Endothelial cell of umbilical vein (primary cell): ENCODE measurements around the gene IFT57. TPM values are rescaled to one million over a fixed set of nuclear protein-coding genes. Genes with fewer than 3 reads are reported as not detected.
"Not testable (repeated sequence)": the region's sequence is repeated elsewhere in the genome, so short reads cannot be mapped to it uniquely, and the experiment has no call there.

Source experiments
- BruUV-seq: library from RNA; stranded (reverse); fragments of 400-500 nt; replicated peaks from 2 replicates; lab custom pipeline; 2021; lab: Mats Ljungman, UMichigan
- CTCF ChIA-PET: fragments of 300-600, 350-600 bp; sonication (Branson Sonifier 250); formaldehyde crosslinking; loops from one replicate; lab custom pipeline; 2021; ENCODE audit warnings: antibody characterized with exemption, inconsistent platforms; lab: Charles Lee
- POLR2A ChIA-PET: fragments of 300-600, 350-600 bp; sonication (Branson Sonifier 250); formaldehyde crosslinking; loops from one replicate; lab custom pipeline; 2021; ENCODE audit warnings: antibody characterized with exemption, inconsistent platforms; lab: Charles Lee
- DNase-seq: peaks from one replicate; pipeline ENCODE4 v3.0.0-alpha.2; 2011; ENCODE audit warnings: low read depth, low spot score
- FAIRE-seq: peaks from 2 replicates; lab custom pipeline; 2011; peaks lifted over from hg19 to GRCh38; lab: Jason Lieb, UNC
- H2AFZ ChIP-seq: 2 replicates; pipeline ENCODE4 v1.6.0; 2012; ENCODE audit warnings: low read depth, low read length, control low read depth, inconsistent platforms
- H3K27ac ChIP-seq: 2 replicates; pipeline ENCODE4 v1.5.1; 2011; ENCODE audit warnings: low read depth, mild to moderate bottlenecking, control low read depth, low read length, moderate library complexity; ENCODE audit not compliant: insufficient read depth
- H3K27me3 ChIP-seq, 2 experiments: 2 replicates each; pipeline versions ENCODE4 v1.6.0 to v1.6.1; 2011; ENCODE audit warnings: low read length in 2 of 2, mixed read lengths in 1 of 2; ENCODE audit not compliant: control insufficient read depth in 2 of 2, insufficient read depth in 2 of 2
- H3K36me3 ChIP-seq, 2 experiments: 2 replicates in 1 of 2; 3 replicates in 1 of 2; pipeline ENCODE4 v1.5.1; 2011; ENCODE audit warnings: low read length in 2 of 2, mild to moderate bottlenecking in 1 of 2, moderate library complexity in 1 of 2; ENCODE audit not compliant: control insufficient read depth in 2 of 2, insufficient read depth in 2 of 2; ENCODE audit errors: extremely low read depth in 1 of 2
- H3K4me1 ChIP-seq: 3 replicates; pipeline ENCODE4 v1.5.1; 2011; ENCODE audit warnings: mild to moderate bottlenecking, low read length; ENCODE audit not compliant: control insufficient read depth, insufficient read depth; ENCODE audit errors: extremely low read depth
- H3K4me2 ChIP-seq: 2 replicates; pipeline ENCODE4 v1.6.1; 2011; ENCODE audit warnings: low read length, control low read depth, mixed read lengths; ENCODE audit not compliant: insufficient read depth
- H3K4me3 ChIP-seq, 3 experiments: fragments of 200-600 bp in 1 of 3; sonication (generic), shearing (Covaris generic) in 1 of 3; replicated peaks in 1 of 3; 2 replicates each; pipeline ENCODE4 v1.5.1; 2011 to 2016; ENCODE audit warnings: control low read depth in 3 of 3, low read length in 3 of 3, mild to moderate bottlenecking in 2 of 3, inconsistent platforms in 1 of 3, low read depth in 1 of 3, moderate library complexity in 1 of 3; ENCODE audit not compliant: insufficient read depth in 1 of 3
- H3K79me2 ChIP-seq: 2 replicates; pipeline ENCODE4 v1.6.0; 2012; ENCODE audit warnings: low read length, inconsistent platforms; ENCODE audit not compliant: control insufficient read depth, insufficient read depth
- H3K9ac ChIP-seq: replicated peaks from 2 replicates; pipeline ENCODE3; 2011; ENCODE audit warnings: low read length, control low read depth; ENCODE audit not compliant: insufficient read depth; ENCODE audit errors: extremely low read depth
- H3K9me1 ChIP-seq: replicated peaks from 3 replicates; pipeline ENCODE4 v1.6.0; 2011; ENCODE audit warnings: mild to moderate bottlenecking, low read length; ENCODE audit not compliant: control insufficient read depth, insufficient read depth; ENCODE audit errors: extremely low read depth
- H3K9me3 ChIP-seq: replicated peaks from 2 replicates; pipeline ENCODE4 v1.5.1; 2012; ENCODE audit warnings: low read length, inconsistent platforms; ENCODE audit not compliant: control insufficient read depth, insufficient read depth
- H4K20me1 ChIP-seq: replicated peaks from 2 replicates; pipeline ENCODE3; 2011; ENCODE audit warnings: mild to moderate bottlenecking, low read length; ENCODE audit not compliant: control insufficient read depth, insufficient read depth; ENCODE audit errors: extremely low read depth
- CTCF ChIP-seq, 2 donors: IDR thresholded peaks; 1 replicate in 1 of 2; 2 replicates in 1 of 2; pipeline ENCODE4 v1.5.1; 2011; ENCODE audit warnings: low read length in 2 of 2, mild to moderate bottlenecking in 2 of 2, moderate library complexity in 2 of 2, control low read depth in 1 of 2, inconsistent platforms in 1 of 2, low read depth in 1 of 2; ENCODE audit not compliant: insufficient read depth in 1 of 2; ENCODE audit errors: extremely low read depth in 1 of 2
- EZH2 ChIP-seq: IDR thresholded peaks from 2 replicates; pipeline ENCODE4 v1.6.1; 2012; ENCODE audit warnings: borderline replicate concordance, low read depth, mild to moderate bottlenecking, moderate library complexity, low read length, inconsistent platforms; ENCODE audit not compliant: severe bottlenecking
- FOS ChIP-seq: IDR thresholded peaks from 2 replicates; pipeline ENCODE4 v1.6.1; 2011; ENCODE audit warnings: mild to moderate bottlenecking, low read length, moderate library complexity, borderline replicate concordance; ENCODE audit not compliant: insufficient read depth
- GATA2 ChIP-seq: IDR thresholded peaks from 2 replicates; pipeline ENCODE4 v1.7.0; 2011; ENCODE audit warnings: low read depth, mild to moderate bottlenecking, moderate library complexity, mixed read lengths, low read length; ENCODE audit not compliant: insufficient read length, insufficient read depth
- JUN ChIP-seq: IDR thresholded peaks from 2 replicates; pipeline ENCODE4 v1.6.1; 2011; ENCODE audit warnings: borderline replicate concordance, low read depth; ENCODE audit not compliant: insufficient read length, insufficient read depth
- MAX ChIP-seq: IDR thresholded peaks from 2 replicates; pipeline ENCODE4 v1.6.1; 2011; ENCODE audit not compliant: insufficient read depth, insufficient read length
- POLR2A ChIP-seq: IDR thresholded peaks from 2 replicates; pipeline ENCODE4 v1.6.1; 2012; ENCODE audit warnings: low read depth, mild to moderate bottlenecking, control low read depth, low read length
- POLR2AphosphoS5 ChIP-seq: IDR thresholded peaks from 2 replicates; pipeline ENCODE4 v1.6.1; 2012; ENCODE audit warnings: low read depth, mild to moderate bottlenecking, control low read depth, low read length, moderate library complexity; ENCODE audit not compliant: insufficient read depth
- dilution Hi-C: fragments of 300-500 bp; cut with MboI; formaldehyde crosslinking; loops from one replicate; pipeline ENCODE4 v1.15.0; 2019; ENCODE audit warnings: low sequenced_read_pairs; ENCODE audit not compliant: extremely low pct_ligation_motif_present
- intact Hi-C: fragments of 100-400 bp; cut with micrococcal nuclease; formaldehyde crosslinking; loops from one replicate; pipeline ENCODE4 v1.10.0; 2022
- polyA plus RNA-seq, 4 experiments: library from polyadenylated mRNA; depleted of rRNA in 3 of 4; stranded (reverse) in 3 of 4; unstranded in 1 of 4; fragments of >200 nt; gene quantifications; 2 replicates each; pipeline versions ENCODE4 v1.2.1 to v1.2.3, GENCODE V29; 2011 to 2012; ENCODE audit warnings: missing spikeins in 1 of 4
- total RNA-seq: library from RNA; stranded (reverse); gene quantifications from 2 replicates; pipeline ENCODE4 v1.2.3, GENCODE V29; 2021

The IFT57 gene
- total and polyA plus RNA-seq, 2 donors (not counting 3 experiments of a cell fraction or from before 2014, with no cell fraction given) = 15.2 to 25.1 TPM

GRCh38 chr3:108156312-108156853, 65.8 kb downstream of the IFT57 start:
- Histone ChIP-seq H3K36me3 (no peaks in the 10 kb centered on the region), H3K9ac (no peak overlapping the region), H3K4me3 (no peak overlapping the region), H3K4me2 (no peak overlapping the region), H4K20me1 (no peaks in the 10 kb centered on the region), H2AFZ (no peak overlapping the region), H3K9me3 (no peaks in the 10 kb centered on the region), H3K27me3 (no peaks in the 10 kb centered on the region), H3K79me2 (no peaks in the 10 kb centered on the region), H3K27ac (no peak overlapping the region), H3K4me1 (peaks cover 30% of the 10 kb centered on the region), H3K9me1 (no peaks in the 10 kb centered on the region)
- ChIA-PET CTCF (interaction anchor here (1.0 to 2.1 kb wide), 2 partner anchors 32 to 321 kb away, joined by 4 read pairs; no protein-coding TSS in a partner anchor), POLR2A (no interaction called here)
- FAIRE-seq (no peak), DNase-seq (no peak)
- BruUV-seq = no TSS peak
- dilution Hi-C loops = no loop called here
- TF ChIP-seq MAX = no peak
- no peak for TF ChIP-seq POLR2AphosphoS5
- TF ChIP-seq EZH2 = no peak
- TF ChIP-seq POLR2A = no peak
- TF ChIP-seq JUN = no peak
- no peak for TF ChIP-seq FOS
- no peak for TF ChIP-seq CTCF (IDR thresholded peaks at IDR 0.05; ENCODE audit: extremely low read depth in 1 of 2, insufficient read depth in 1 of 2, low read depth in 1 of 2, low read length in 2 of 2)
- TF ChIP-seq GATA2 = no peak
- intact Hi-C loops = loop anchor here (5.0 kb wide), 2 partner anchors 186 to 219 kb away; no protein-coding TSS in a partner anchor

- H2AFZ ChIP-seq, POLR2A ChIA-PET, H3K9ac ChIP-seq, H3K9me1 ChIP-seq, H3K4me3 ChIP-seq, H3K9me3 ChIP-seq, H3K36me3 ChIP-seq, DNase-seq, H4K20me1 ChIP-seq, H3K27me3 ChIP-seq, BruUV-seq, FAIRE-seq, H3K4me2 ChIP-seq, dilution Hi-C loops, H3K79me2 ChIP-seq, H3K27ac ChIP-seq: not testable (repeated sequence)
- intact Hi-C loops = loop anchor here (5.0 kb wide), 2 partner anchors 187 to 218 kb away; no protein-coding TSS in a partner anchor
- CTCF ChIA-PET = interaction anchor here (1.0 to 2.1 kb wide), 2 partner anchors 33 to 322 kb away, joined by 4 read pairs; no protein-coding TSS in a partner anchor
- peaks cover 30% of the 10 kb centered on the region for H3K4me1 ChIP-seq
Observed at GRCh38 chr3:108155642-108156041, 66.6 kb downstream of the IFT57 start.
